HTERT RPE-1 (cell line): ENCODE measurements around the gene PCTP.

Source experiments
- in situ Hi-C: fragments of 300-500 bp; cut with MboI; formaldehyde crosslinking; loops from 4 replicates; pipeline ENCODE4 v1.14.3; 2020; ENCODE audit warnings: low sequenced_read_pairs

Gene PCTP

DNA sequence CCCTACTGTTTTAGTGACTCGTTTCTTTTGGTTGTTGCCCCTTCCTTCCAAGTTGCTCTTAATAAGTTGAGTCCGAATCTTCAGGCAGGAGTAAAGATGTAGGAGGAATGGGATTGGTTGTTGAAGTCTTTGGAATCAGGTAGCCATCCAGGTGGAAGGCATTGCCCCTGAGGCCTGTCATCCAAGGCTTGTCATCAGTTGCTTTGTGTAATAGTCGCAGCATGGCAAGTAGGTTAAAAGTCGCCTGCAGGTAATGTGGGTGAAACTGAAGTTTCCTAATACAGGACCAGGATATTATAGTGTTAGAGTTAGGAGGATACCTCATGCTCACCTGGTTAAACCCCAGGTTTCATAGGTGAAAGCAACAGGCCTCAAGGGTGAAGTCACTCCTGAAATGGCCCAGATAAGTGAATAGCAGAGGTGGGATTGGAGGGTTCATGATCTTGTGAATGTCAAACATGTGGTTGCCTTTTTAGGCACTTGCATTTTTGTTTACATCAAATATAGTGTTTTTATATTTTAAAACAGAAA is 934 bp downstream of the PCTP start:
- in situ Hi-C loops, result no loop called here

DNA sequence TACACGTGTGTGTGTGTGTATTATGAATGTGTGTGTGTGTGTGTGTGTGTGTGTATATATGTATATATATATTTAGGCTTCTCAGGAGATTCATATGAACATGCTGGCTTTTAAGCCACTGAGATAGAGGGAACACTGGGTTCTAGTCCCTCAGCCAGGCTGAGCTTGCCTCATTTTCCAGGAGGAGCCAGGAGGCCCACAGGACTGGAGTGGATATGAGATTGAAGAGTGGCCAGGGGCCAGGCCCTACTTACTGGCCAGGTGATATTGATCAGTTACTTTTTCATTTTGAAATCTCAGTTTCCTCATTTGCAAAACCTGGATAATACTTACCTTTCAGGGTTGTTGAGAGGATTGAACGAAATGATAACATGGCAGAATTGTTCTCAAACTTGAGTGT is 5.8 kb downstream of the PCTP start:
- in situ Hi-C loops, result no loop called here

DNA sequence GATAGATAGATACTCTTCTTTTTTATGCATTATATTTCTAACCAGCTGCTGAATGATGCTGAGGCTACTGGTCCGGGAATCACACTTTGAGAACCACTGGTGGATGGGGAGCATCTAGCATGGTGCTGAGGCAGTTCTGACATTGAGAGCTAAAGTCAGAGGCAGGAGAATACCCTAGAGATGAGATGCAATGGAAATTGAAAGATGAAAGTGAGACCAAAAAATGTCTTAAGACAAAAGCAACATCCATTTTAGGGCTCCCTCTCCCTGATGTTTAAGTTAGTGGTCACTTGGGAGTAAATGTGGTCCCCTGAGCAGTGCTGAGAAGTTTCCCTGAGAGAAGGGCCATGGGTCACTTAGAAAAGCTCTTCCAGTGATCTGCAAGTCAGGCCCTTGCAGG is 6.8 kb downstream of the PCTP start:
- in situ Hi-C loops, result no loop called here

DNA sequence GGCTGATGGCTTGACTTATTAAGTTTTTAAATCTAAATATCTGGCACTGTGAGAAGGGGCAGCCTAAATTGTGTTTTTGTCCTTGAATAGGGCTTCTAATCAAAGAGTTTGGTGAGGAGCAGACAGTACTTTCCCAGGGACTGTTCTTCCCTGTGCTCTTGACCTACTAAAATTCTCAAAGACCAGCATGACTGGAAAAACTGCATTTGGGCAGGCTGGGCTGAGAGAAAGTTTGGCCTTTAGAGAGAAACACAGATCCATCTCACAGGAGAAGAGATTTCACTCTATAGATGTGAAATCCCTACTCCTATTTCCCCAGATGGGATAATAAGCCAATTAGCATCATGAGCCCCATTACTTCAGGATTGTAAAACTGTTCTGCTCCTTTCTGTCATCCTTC is 7.3 kb downstream of the PCTP start:
- in situ Hi-C loops, result no loop called here

DNA sequence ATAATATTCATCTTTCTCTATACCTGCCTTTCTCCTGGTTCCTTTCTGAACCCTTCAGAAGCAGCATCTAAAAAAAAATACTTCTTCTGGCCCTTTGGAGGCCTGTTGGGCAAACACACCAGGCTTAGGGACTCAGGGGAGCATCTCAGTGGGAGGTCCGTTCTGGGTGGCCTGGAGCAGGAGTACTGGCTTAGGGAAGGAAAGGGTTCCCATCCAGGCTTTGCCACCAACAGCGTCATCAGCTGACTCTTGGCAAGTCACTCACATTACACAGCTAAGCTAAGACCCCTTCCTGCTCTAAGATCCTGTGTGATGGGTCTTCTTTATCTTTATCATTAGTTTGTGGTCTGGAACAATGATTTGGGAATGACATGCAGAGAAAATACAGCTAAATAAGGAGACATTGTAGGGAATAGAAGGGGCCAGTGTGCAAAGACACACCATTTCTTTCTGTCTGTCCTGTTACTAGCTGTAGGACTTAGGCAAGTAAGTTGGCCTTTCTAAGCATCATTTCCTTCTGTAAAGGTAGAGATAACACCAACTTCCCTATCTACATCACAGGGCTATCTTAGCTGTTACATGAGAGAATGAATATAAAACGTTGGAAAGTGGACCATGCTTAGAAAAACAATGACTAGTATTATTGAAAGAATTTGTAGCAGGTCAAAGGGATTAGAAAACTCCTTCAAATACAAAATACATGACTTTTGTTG is 9.9 kb downstream of the PCTP start:
- in situ Hi-C loops, result no loop called here

DNA sequence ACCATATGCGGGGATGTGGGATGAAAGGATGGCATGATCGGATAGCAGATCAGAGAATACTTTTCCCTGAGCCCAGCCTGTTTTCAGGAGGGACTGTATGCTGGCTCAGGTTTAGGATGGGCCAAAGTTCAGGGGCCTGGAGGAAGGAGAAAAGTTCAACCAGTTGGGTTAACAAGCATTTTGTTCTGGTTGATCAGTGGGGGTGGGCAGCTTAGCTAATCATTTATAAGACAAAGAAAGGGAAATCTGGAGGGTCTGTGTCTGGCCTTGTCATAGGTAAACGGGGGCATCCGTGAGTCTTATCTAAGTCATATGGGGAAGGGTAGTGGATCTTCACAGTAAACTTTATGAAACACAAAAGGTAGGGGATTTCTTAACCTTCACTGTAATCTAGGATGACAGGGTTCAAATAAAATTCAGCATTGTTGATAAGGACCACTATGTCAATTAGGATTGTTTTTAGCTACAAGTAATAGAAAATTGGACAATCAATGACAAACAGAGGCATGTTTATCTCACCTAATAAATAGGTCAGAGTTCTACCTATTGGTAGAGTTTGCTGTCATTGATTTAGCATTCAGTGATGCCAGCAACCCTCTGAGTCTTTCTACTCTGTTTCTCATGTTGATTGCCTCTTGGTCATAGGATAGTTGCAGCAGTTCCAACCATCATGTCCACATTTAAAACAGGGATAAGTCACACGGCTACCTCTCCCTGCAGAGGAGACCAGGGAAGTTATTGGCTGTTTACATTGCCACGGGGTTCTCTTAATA is 11.4 kb downstream of the PCTP start:
- in situ Hi-C loops, result no loop called here

DNA sequence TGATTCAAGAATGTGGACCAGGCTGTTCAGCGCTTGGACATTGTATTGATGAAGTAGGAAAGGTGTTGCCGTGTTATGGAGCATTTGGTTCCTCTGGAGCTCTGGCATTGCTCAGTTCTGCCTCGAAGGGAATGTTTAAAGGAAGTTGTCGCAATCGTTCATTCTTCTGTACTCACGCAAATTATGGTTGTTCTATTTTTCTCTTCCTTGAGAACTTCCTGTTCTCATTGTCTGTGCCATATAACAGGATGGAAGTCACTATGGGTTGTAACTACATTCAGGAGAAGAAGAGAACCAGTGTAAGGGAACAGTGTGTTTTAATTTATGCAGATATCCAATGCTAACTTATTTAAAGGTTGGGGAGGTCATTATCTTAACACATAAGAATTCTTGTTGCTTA is 13.0 kb downstream of the PCTP start:
- in situ Hi-C loops, result no loop called here

DNA sequence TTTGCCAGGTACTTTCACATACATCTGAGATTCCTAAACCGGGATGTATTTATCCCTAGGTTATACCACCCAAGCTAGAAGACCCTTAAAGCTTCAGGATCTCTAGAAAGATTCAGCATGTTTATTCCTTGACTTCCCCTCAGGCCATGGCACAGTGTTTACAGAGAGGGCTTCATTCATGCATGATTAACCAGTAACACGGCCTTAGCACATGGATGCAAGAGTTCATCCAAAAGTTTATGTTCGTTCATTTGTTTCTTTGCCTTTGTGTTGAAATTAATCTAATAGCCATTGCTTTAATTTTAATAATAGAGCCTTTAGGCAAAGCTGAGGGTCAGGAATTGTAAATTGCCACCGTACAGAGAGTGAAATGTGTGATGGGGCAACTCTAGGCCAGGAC is 13.8 kb downstream of the PCTP start:
- in situ Hi-C loops, result no loop called here

DNA sequence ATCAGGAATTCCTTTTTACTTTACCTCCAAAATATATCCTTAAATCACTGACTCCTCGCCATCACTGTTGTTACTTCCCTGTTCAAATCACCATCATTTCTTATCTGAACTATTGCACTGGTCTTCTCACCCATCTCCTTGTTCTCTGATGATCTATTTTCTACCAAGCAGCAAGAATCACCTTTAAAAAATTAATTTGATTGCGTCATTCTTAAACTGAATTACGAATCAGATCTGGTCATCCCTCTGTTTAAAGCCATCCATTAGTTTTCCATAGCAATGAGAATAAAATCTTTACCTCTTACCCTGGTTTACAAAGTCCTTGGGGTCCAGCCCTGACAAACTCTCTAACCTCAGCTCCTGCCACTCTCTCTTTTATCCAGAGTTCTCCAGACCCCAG is 14.6 kb downstream of the PCTP start:
- in situ Hi-C loops, result no loop called here

DNA sequence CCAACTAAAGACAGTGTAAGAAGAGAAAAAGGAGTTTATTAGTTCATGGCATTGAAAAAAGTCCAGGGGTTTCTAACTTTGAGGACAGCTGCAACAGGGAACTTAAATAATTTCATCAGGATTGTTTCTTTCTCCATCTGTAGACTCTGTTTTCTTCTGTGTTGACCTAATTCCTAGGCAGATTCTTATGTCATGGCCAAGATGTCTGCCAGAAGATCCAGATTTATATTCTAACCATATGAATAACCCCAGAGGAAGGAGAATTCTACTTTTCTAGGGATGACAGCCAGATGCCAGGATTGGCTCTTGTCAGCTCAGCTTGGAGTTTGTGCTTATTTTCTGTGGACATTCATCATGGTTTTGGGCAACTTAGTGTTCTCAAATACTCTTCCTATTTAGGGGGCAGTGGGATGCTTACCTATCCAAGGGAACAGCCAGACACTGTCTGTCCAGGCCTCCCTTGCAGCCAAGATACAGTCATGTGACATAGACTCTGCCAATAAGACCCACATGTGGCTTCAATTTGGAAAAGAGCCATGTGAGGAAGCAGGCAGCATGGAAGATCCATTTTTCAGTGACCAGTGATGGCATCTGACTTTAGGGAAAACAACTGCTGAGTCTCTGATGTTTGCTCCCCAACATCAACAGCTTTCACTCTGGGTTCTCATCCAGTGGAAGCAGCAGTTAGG is 18.2 kb downstream of the PCTP start:
- in situ Hi-C loops, result no loop called here

DNA sequence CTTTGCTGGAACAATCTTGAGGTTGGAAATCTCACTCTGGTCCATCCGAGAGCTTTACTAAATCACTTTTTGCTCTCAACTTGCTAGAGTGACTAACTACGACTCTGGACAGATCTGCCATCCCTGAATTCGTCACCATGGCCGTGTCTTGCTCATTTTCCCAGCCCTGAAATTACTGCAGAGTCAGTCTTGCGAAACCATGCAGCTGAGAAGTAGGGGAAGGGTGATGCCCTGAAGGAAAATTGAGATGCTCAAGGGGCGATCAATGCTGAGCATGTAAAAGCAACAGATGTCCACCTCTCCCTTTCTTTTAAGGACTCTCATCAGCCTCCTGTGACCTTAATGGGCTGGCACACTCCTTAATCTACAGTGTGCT is 18.8 kb downstream of the PCTP start:
- in situ Hi-C loops, result no loop called here

DNA sequence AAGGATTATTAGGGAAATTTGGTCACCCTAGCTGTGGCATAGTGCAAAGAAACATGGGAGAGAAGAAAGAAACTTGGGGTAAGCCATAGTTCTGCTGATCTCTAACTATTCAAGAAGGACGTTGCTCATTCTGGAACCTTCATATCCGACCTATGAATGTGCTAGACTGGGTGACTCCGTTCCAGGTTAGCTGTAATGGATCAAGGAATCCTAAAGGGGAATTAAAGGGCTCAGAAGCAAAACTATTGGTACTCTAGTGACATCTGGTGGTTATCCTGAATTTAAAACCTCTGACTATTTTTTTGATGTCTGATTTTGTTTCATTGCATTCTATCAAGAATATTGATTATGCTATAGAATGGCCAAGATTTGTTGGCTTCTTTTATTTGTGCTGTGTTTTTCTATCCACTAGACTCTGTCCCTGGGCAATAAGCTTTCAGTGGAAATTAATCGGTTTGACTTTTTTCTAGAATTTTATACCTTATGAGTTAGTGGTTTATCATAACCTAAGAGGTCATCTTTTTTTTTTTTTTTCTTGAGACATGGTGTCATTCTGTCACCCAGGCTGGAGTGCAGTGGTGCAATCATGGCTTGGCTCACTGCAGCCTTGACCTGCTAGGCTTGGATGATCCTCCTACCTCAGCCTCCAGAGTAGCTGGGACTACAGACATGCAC is 19.5 kb downstream of the PCTP start:
- in situ Hi-C loops, result no loop called here

DNA sequence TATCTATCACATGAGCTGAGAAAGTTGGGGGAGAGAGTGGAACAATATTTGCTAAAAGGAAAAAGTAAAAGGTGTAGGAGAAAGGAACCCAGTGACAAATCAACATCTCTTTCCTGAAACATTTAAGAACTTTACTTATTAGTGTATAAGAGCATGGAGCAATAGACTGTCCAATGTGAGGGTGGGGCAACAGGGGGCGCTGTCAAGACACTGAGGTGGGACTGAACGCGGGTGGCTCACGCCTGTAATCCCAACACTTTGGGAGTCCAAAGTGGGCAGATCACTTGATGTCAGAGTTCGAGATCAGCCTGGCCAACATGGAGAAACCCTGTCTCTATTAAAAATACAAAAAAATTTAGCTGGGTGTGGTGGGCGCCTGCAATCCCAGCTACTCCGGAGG is 21.2 kb downstream of the PCTP start:
- in situ Hi-C loops, result no loop called here

DNA sequence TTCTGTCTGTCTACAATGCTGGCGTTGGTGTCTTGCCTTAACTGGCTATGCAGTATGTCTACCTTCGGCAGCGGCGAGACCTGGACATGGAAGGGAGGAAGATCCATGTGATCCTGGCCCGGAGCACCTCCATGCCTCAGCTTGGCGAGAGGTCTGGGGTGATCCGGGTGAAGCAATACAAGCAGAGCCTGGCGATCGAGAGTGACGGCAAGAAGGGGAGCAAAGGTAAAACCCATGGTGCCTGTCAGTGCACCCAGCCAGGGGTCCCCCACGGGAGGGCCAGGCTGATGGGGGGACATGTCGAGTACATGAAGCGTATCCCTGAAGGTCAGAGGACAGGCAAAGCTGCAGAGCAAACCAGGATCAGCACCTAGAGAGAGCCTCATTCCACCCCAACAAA is 22.8 kb downstream of the PCTP start:
- in situ Hi-C loops, result no loop called here

DNA sequence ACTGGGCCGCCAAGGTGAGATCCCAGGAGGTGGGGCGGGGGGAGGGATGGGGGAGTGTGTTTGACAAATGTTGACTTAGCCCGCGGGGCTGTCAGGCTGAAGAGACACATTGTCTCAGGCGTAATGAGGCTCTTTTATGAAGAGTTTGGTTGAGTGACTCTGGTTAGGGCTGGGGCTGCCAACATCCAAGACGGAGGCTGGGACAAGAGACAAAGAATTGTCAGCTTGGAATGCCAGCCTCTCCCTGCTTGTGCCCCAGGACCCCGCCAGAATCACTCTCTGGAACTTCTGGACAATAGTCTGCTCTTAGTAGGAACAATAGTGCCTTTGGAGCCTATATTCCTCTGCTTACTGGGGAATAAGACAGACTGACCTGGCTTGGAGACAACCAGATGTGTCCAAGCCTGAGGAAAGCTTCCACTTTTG is 24.0 kb downstream of the PCTP start:
- in situ Hi-C loops, result no loop called here

DNA sequence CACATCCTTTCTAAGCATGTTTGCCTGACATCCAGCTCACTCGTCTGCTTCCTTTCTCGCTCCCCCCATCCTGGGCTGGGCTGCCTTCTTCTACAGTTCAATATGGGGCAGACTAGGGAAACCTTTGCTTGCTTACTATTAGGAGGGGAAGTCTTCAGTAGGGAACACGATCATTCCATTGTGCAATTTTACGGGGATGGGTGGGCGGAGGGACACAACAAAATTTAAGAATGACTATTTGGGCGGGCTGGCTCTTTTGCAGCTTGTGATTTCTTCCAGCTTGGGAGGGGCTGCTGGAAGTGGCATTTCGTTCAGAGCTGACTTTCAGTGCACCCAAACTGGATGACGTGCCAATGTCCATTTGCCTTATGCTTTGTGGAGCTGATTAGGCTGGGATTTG is 25.4 kb downstream of the PCTP start:
- in situ Hi-C loops, result no loop called here

DNA sequence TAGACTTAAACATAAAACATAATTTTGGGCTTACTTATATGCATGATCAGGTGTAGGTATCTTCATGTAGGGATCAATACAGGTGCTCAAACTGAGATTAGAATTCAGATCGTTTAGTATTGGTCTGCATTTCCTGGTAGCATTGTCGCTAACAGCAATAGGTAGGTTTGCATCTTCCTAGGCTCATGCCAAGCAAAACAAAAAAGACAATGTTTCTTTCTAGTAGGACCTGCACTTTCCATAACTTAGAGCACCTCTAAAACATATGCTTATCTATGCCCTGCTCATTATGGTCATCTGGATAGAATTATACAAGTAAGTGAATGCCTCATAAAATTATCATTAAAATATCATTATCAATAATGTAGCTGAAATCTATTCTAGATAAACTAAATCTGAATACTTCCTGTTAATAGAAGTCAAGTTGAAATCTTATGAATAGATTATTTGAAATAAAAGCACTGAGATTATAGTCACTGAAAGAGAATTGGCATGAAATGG is 26.7 kb downstream of the PCTP start:
- in situ Hi-C loops, result no loop called here

DNA sequence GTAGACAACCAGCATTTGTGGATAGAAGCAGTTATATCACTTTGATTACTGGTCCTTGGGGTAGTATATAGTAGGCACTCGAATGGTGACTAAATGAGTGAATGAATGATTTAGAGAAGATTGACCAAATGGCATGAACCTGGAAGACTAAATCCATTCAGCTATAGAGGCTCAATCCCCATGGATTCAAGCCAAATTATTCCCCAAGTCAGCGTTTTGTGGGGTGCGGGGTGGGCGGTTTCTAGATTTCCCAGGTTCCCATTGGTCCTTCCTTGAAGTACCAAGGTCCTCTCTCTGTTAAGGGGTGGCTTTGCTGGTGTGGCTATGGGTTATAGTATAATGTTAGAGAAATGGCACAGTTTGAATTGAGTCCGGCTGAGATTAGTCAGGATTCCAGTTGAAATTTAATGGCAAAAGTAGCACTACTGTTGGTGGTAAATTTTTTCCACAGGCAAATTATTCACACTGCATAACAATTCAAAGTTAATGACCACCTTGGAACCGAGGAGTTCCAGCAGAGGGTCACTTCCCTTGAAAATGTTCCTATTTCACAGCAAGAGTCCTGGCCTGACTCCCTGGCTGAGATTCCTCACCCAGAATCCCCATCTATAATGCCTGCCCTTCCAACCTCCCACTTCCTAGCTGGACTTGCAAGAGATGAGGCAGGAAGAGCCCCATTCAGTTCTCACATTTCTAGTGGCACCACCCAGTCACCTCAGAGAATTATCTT is 27.7 kb downstream of the PCTP start:
- in situ Hi-C loops, result no loop called here

DNA sequence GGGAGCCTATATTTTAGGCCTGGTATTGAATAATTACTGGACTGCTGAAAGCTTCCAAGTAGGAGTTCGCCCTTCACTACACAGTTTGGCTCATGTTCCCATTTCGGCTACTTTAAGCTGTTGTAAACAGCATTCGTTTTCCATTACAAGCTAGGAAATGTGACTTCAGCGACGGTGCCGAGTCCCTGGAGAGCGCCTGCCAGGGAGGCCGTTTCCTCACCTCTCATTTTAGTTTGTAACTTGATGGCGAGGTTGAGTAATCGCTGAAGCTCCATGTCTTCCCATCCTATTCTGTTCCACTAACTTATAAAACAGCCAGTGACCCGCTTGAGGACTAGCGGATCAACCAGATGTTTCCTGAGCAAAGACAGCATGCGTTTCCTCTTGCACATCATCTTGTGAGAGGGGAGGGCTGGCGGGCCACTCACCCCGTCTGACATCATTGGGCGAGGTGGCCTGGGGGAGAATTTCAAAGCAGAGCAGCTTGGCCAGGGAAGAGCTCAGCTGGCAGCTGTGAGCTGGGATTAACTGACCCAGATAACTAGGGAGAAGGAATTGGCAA is 32.9 kb downstream of the PCTP start:
- in situ Hi-C loops, result no loop called here

DNA sequence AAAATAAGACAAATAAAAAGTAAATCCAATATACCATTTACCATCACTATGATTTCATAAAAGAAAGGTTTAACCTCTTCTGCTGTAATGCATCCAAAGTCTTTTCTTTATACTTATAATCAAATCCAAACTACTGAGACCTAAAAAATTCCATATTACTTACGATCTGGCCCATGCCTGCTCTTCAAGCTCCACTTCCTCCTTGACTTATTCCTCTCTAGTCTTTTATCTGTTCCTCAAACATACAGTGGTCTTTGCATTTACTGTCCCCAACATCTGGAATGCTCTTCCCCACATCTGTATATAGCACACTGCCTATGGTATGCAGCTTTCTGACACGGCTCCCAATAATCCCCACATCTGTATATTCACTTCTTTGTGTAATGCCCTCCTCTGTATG is 33.8 kb downstream of the PCTP start:
- in situ Hi-C loops, result no loop called here
